Measurements from ENCODE around the gene F2R.

DNA sequence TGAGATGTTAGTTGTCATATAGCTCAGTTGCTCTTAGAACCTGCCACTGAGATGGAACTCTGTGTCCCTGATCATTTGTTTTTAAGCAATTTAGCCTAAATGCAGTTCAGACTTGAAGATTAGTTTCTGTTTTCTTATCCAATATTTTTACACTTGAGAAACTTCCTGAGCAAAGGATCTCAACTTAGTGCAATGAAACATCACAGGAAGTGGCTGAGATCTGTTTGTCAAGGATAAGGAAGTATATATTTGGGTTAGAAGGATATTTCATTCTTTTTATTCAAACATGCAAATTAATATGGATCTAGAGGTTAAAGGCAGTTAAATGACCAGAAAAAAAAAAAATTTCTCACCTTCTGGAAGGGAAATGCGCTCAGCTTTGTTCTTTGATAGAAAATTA lies 19.7 kb upstream of the F2R start:
- TF ChIP-seq EZH2 (IDR thresholded peaks at IDR 0.05; ENCODE audit: low read depth, low read length, severe bottlenecking) (no peak), POLR2A (IDR thresholded peaks at IDR 0.05; ENCODE audit: control extremely low read depth in 1 of 2, low read depth in 2 of 2, low read length in 2 of 2) (no peak), CTCF (IDR thresholded peaks at IDR 0.05; ENCODE audit: control extremely low read depth in 1 of 3, insufficient read depth in 1 of 3, low read depth in 1 of 3, low read length in 3 of 3) (no peak), POLR2AphosphoS5 (IDR thresholded peaks at IDR 0.05; ENCODE audit: low read depth, low read length) (no peak), CHD2 (IDR thresholded peaks at IDR 0.05; ENCODE audit: low read length) (no peak), SP1 (IDR thresholded peaks at IDR 0.05; ENCODE audit: low read depth, low read length) (no peak), SRF (IDR thresholded peaks at IDR 0.05; ENCODE audit: low read depth, low read length) (no peak)
- TF ChIP-seq, protein P1, sequence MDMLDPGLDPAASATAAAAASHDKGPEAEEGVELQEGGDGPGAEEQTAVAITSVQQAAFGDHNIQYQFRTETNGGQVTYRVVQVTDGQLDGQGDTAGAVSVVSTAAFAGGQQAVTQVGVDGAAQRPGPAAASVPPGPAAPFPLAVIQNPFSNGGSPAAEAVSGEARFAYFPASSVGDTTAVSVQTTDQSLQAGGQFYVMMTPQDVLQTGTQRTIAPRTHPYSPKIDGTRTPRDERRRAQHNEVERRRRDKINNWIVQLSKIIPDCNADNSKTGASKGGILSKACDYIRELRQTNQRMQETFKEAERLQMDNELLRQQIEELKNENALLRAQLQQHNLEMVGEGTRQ (IDR thresholded peaks at IDR 0.05; ENCODE audit: low read length), result no peak
- TF ChIP-seq, protein P2, sequence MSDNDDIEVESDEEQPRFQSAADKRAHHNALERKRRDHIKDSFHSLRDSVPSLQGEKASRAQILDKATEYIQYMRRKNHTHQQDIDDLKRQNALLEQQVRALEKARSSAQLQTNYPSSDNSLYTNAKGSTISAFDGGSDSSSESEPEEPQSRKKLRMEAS (IDR thresholded peaks at IDR 0.05), result no peak

Measured in H1 (cell line).